Naive thymus-derived CD4-positive, alpha-beta T cell (primary cell): Measurements from ENCODE around the gene CCDC57. TPM values are rescaled to one million over a fixed set of nuclear protein-coding genes. Genes with fewer than 3 reads are reported as not detected.

ENCODE experiments used
- ATAC-seq: fragments of 150-1000 bp; cut with Tn5 transposase; 2 replicates; pipeline ENCODE4 v1.10.0; 2021; ENCODE audit warnings: mild to moderate bottlenecking, moderate library complexity
- CTCF ChIA-PET: fragments of 350-600 bp; sonication (Branson Sonifier 250); formaldehyde crosslinking; loops from one replicate; lab custom pipeline; 2021; ENCODE audit warnings: antibody characterized with exemption; lab: Charles Lee
- POLR2A ChIA-PET: fragments of 350-600 bp; sonication (Branson Sonifier 250); formaldehyde crosslinking; loops from one replicate; lab custom pipeline; 2021; ENCODE audit warnings: antibody characterized with exemption, inconsistent platforms; lab: Charles Lee
- DNase-seq, 9 donors: peaks; one replicate each; pipeline versions ENCODE4 v3.0.0 to v3.0.0-alpha.2; 2020 to 2022; ENCODE audit warnings: mixed read lengths in 1 of 9
- H3K27ac ChIP-seq: one replicate; pipeline ENCODE4 v1.7.0; 2013; ENCODE audit warnings: mild to moderate bottlenecking, low read depth, low read length, moderate library complexity
- H3K27me3 ChIP-seq, 2 donors: one replicate each; pipeline ENCODE4 v1.7.0; 2013; ENCODE audit warnings: low read length in 2 of 2, mild to moderate bottlenecking in 2 of 2, moderate library complexity in 2 of 2; ENCODE audit not compliant: control insufficient read depth in 2 of 2, insufficient read depth in 2 of 2
- H3K36me3 ChIP-seq, 3 experiments: 1 replicate in 2 of 3; 2 replicates in 1 of 3; pipeline ENCODE4 v1.7.0; 2013; ENCODE audit warnings: low read length in 3 of 3, mild to moderate bottlenecking in 3 of 3, moderate library complexity in 1 of 3; ENCODE audit not compliant: insufficient read depth in 3 of 3, control insufficient read depth in 2 of 3
- H3K4me1 ChIP-seq, 2 donors: one replicate each; pipeline ENCODE4 v1.7.0; 2013; ENCODE audit warnings: low read length in 2 of 2, mild to moderate bottlenecking in 2 of 2, moderate library complexity in 1 of 2; ENCODE audit not compliant: control insufficient read depth in 2 of 2, insufficient read depth in 2 of 2
- H3K4me3 ChIP-seq: 2 replicates; pipeline ENCODE4 v1.7.0; 2013; ENCODE audit warnings: mild to moderate bottlenecking, low read length
- H3K9me3 ChIP-seq, 3 experiments: 1 replicate in 2 of 3; 2 replicates in 1 of 3; pipeline ENCODE4 v1.7.0; 2013; ENCODE audit warnings: low read length in 3 of 3; ENCODE audit not compliant: control insufficient read depth in 2 of 3
- H3K27ac Mint-ChIP-seq, 9 donors: one replicate each; pipeline ENCODE4 v1.8.0; 2020 to 2022; ENCODE audit warnings: mixed read lengths in 9 of 9, mild to moderate bottlenecking in 8 of 9, moderate library complexity in 5 of 9, inconsistent platforms in 2 of 9
- H3K27me3 Mint-ChIP-seq, 5 donors: one replicate each; pipeline ENCODE4 v1.8.0; 2021 to 2022; ENCODE audit warnings: mixed read lengths in 5 of 5, mild to moderate bottlenecking in 1 of 5
- H3K36me3 Mint-ChIP-seq, 5 donors: one replicate each; pipeline ENCODE4 v1.8.0; 2020 to 2022; ENCODE audit warnings: mixed read lengths in 5 of 5, mild to moderate bottlenecking in 3 of 5, inconsistent platforms in 1 of 5
- H3K4me1 Mint-ChIP-seq, 7 donors: one replicate each; pipeline ENCODE4 v1.8.0; 2020 to 2022; ENCODE audit warnings: mixed read lengths in 7 of 7, mild to moderate bottlenecking in 3 of 7, inconsistent platforms in 1 of 7
- H3K4me3 Mint-ChIP-seq, 10 donors: one replicate each; pipeline ENCODE4 v1.8.0; 2020 to 2022; ENCODE audit warnings: mild to moderate bottlenecking in 10 of 10, mixed read lengths in 10 of 10, moderate library complexity in 6 of 10, inconsistent platforms in 2 of 10
- H3K9me3 Mint-ChIP-seq, 11 donors: one replicate each; pipeline ENCODE4 v1.8.0; 2020 to 2022; ENCODE audit warnings: mixed read lengths in 11 of 11, mild to moderate bottlenecking in 4 of 11, inconsistent platforms in 1 of 11, moderate library complexity in 1 of 11
- intact Hi-C, 2 donors: fragments of 100-400 bp; cut with micrococcal nuclease; formaldehyde crosslinking; loops; one replicate each; pipeline ENCODE4 v1.15.1; 2023
- polyA plus RNA-seq, 2 donors: library from polyadenylated mRNA; unstranded; fragments of 300-500 nt; fragmentation: Illumina TruSeq; gene quantifications; one replicate each; pipeline ENCODE4 v1.2.3, GENCODE V29; 2021
- total RNA-seq, 6 experiments: library from RNA in 5 of 6; stranded (reverse) in 5 of 6; gene quantifications; 1 replicate in 5 of 6; 2 replicates in 1 of 6; pipeline ENCODE4 v1.2.3 and lab custom pipeline; 2021 to 2026

CCDC57 gene
- total and polyA plus RNA-seq, 7 experiments from 2014 or later = 32.1 to 127 (median 92.1) TPM

DNA sequence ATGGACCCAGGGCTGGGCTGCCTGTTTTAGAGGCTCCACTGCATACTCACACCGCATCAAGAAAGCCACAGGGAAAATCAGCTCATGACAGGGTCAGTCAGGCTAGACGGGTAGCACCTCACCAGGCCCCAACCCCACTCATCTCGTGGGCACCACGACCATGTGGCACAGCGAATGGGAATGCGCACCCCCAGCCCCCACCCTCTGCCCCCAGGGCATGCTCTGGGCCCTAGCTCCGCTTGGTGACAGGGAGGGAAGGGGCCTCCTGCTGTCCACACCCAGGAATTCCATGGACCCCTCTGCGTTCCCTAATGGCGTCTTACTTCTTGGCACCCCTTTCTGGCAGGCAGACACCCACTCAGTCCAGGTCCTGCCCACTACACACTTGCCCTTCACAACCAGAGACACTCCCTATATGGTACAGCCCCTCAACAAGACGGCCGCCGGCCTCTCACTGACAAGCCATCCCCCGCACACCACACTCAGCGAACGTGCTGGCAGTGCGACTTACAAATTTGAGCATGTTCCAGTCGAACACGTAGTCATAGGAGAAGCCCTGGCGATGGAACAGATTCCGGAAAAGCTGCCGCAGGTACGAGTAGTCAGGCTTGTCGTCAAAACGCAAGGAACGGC is 38.3 kb upstream of the CCDC57 start:
- Histone ChIP-seq H3K36me3 (peaks cover 57 to 88% (median 61%) of the 10 kb centered on the region in 3 experiments), H3K27ac (peak overlapping the region; percentile 14), H3K4me1 (peaks cover 3 to 6% of the 10 kb centered on the region in 2 donors), H3K9me3 (no peaks in the 10 kb centered on the region), H3K4me3 (no peak overlapping the region), H3K27me3 (no peaks in the 10 kb centered on the region)
- peaks cover 0 to 4% (median 0%) of the 10 kb centered on the region in 11 donors for H3K9me3 Mint-ChIP-seq
- ChIA-PET POLR2A (interaction anchor here (1.2 to 1.5 kb wide), 2 partner anchors 9 to 46 kb away, joined by 4 read pairs; no protein-coding TSS in a partner anchor), CTCF (no interaction called here)
- H3K4me3 Mint-ChIP-seq = no peak overlapping the region
- H3K36me3 Mint-ChIP-seq = peaks cover 7 to 46% (median 27%) of the 10 kb centered on the region in 5 donors
- no peak for DNase-seq
- intact Hi-C loops = no loop called here
- peaks cover 7 to 27% (median 15%) of the 10 kb centered on the region in 7 donors for H3K4me1 Mint-ChIP-seq
- peak overlapping the region in 4 of 9 donors; percentile 51 to 79 (median 73) for H3K27ac Mint-ChIP-seq
- no peaks in the 10 kb centered on the region for H3K27me3 Mint-ChIP-seq
- ATAC-seq = peak; percentile 6

DNA sequence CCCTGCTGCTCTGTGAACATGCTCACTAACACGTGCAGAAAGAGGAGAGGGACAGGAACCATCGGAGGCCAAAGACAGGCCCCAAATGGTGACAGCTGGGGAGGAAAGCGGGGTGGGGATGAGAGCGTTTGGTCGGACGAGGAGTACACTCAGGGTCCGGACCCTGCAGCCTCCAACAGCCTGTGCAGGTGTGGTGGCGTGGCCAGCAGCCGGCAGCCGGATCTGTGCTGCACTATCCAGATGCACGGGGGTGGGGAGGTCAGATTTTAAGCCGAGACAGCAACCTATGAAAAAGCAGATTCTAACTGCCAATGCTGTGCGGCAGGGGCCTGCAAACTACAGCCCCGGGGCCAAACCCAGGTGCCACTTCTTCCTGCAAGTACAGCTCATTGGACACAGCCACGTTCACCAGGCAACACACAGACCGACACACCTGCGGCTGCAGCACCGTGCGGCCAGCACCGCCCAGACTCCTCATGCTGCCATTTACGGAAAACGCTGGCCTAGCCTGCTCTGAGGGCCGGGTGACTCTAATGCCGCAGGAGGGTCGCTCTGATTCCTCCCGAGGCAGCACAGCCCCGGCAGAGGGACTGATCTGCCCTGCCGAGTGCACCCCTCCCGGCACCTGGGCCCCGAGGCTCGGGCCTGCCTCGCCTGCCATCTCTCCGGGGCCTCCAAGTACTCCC is 37.4 kb upstream of the CCDC57 start:
- Histone ChIP-seq H3K4me3 (no peak overlapping the region), H3K9me3 (no peaks in the 10 kb centered on the region), H3K4me1 (peaks cover 3 to 6% of the 10 kb centered on the region in 2 donors), H3K27me3 (no peaks in the 10 kb centered on the region), H3K36me3 (peaks cover 51 to 88% (median 67%) of the 10 kb centered on the region in 3 experiments), H3K27ac (no peak overlapping the region)
- DNase-seq = peak in 1 of 9 donors; percentile 19
- peaks cover 4 to 22% (median 12%) of the 10 kb centered on the region in 7 donors for H3K4me1 Mint-ChIP-seq
- H3K27me3 Mint-ChIP-seq = no peaks in the 10 kb centered on the region
- ChIA-PET CTCF (no interaction called here), POLR2A (interaction anchor here (1.2 to 1.5 kb wide), 2 partner anchors 8 to 47 kb away, joined by 4 read pairs; no protein-coding TSS in a partner anchor)
- no peak overlapping the region for H3K4me3 Mint-ChIP-seq
- peaks cover 0 to 4% (median 0%) of the 10 kb centered on the region in 11 donors for H3K9me3 Mint-ChIP-seq
- peaks cover 7 to 40% (median 19%) of the 10 kb centered on the region in 5 donors for H3K36me3 Mint-ChIP-seq
- intact Hi-C loops = no loop called here
- H3K27ac Mint-ChIP-seq = no peak overlapping the region
- ATAC-seq = peak; percentile 6

GRCh38 chr17:82248815-82249674 is 36.4 kb upstream of the CCDC57 start:
- peak in 1 of 9 donors; percentile 19 for DNase-seq
- peaks cover 60 to 96% (median 67%) of the 10 kb centered on the region in 3 experiments for H3K36me3 ChIP-seq
- Mint-ChIP-seq H3K27ac (peak overlapping the region in 1 of 9 donors; percentile 38), H3K27me3 (no peaks in the 10 kb centered on the region), H3K4me1 (peaks cover 12 to 30% (median 19%) of the 10 kb centered on the region in 7 donors), H3K36me3 (peaks cover 15 to 50% (median 26%) of the 10 kb centered on the region in 5 donors), H3K9me3 (peaks cover 0 to 4% (median 0%) of the 10 kb centered on the region in 11 donors), H3K4me3 (no peak overlapping the region)
- H3K27me3 ChIP-seq = no peaks in the 10 kb centered on the region
- H3K4me1 ChIP-seq = peaks cover 3 to 6% of the 10 kb centered on the region in 2 donors
- no peak for ATAC-seq
- intact Hi-C loops = no loop called here
- POLR2A ChIA-PET = interaction anchor here (0.6 kb wide), 1 partner anchor 222 kb away, joined by 3 read pairs; no protein-coding TSS in a partner anchor
- H3K27ac ChIP-seq = no peak overlapping the region
- H3K9me3 ChIP-seq = no peaks in the 10 kb centered on the region
- no peak overlapping the region for H3K4me3 ChIP-seq
- CTCF ChIA-PET = no interaction called here

- H3K36me3 ChIP-seq = peaks cover 60 to 100% (median 73%) of the 10 kb centered on the region in 3 experiments
- peak overlapping the region in 2 of 9 donors; percentile 12 to 16 for H3K27ac Mint-ChIP-seq
- POLR2A ChIA-PET = interaction anchor here (0.8 kb wide), 1 partner anchor 44 kb away, joined by 3 read pairs; no protein-coding TSS in a partner anchor
- peaks cover 14 to 32% (median 21%) of the 10 kb centered on the region in 7 donors for H3K4me1 Mint-ChIP-seq
- DNase-seq = no peak
- H3K9me3 ChIP-seq = no peaks in the 10 kb centered on the region
- H3K27ac ChIP-seq = no peak overlapping the region
- CTCF ChIA-PET = no interaction called here
- intact Hi-C loops = no loop called here
- H3K4me3 ChIP-seq = no peak overlapping the region
- H3K9me3 Mint-ChIP-seq = peaks cover 0 to 4% (median 0%) of the 10 kb centered on the region in 11 donors
- no peak overlapping the region for H3K4me3 Mint-ChIP-seq
- H3K4me1 ChIP-seq = peaks cover 3 to 6% of the 10 kb centered on the region in 2 donors
- no peak for ATAC-seq
- H3K27me3 ChIP-seq = no peaks in the 10 kb centered on the region
- no peaks in the 10 kb centered on the region for H3K27me3 Mint-ChIP-seq
- peaks cover 18 to 51% (median 29%) of the 10 kb centered on the region in 5 donors for H3K36me3 Mint-ChIP-seq
These were observed 35.4 kb upstream of the CCDC57 start for GRCh38 chr17:82247856-82248671.

GRCh38 chr17:82247182-82247823 is 34.7 kb upstream of the CCDC57 start:
- Mint-ChIP-seq H3K9me3 (peaks cover 0 to 5% (median 0%) of the 10 kb centered on the region in 11 donors), H3K36me3 (peaks cover 16 to 43% (median 23%) of the 10 kb centered on the region in 5 donors), H3K27ac (peak overlapping the region in 2 of 9 donors; percentile 28 to 71), H3K27me3 (no peaks in the 10 kb centered on the region), H3K4me1 (peaks cover 14 to 36% (median 25%) of the 10 kb centered on the region in 7 donors), H3K4me3 (peak overlapping the region in 1 of 10 donors; percentile 38)
- CTCF ChIA-PET = interaction anchor here (0.7 kb wide), 1 partner anchor 19 kb away, joined by 3 read pairs; no protein-coding TSS in a partner anchor
- ATAC-seq = no peak
- H3K9me3 ChIP-seq = no peaks in the 10 kb centered on the region
- peaks cover 3 to 6% of the 10 kb centered on the region in 2 donors for H3K4me1 ChIP-seq
- intact Hi-C loops = no loop called here
- H3K36me3 ChIP-seq = peaks cover 52 to 100% (median 66%) of the 10 kb centered on the region in 3 experiments
- no peak overlapping the region for H3K4me3 ChIP-seq
- DNase-seq = no peak
- no peaks in the 10 kb centered on the region for H3K27me3 ChIP-seq
- H3K27ac ChIP-seq = peak overlapping the region; percentile 37
- POLR2A ChIA-PET = no interaction called here
